GM23338 (cell line): ENCODE measurements around the gene SLC51B. TPM values are rescaled to one million over a fixed set of nuclear protein-coding genes. Genes with fewer than 3 reads are reported as not detected.
A peak's percentile ranks its signal among the peaks of the same experiment; 100 is the strongest.

ENCODE experiments used
- ATAC-seq: fragments of 200-7000 bp; cut with Tn5 transposase; 3 replicates; pipeline ENCODE4 v1.9.1; 2020
- DNase-seq: peaks from one replicate; pipeline ENCODE4 v3.0.0-alpha.2; 2015; ENCODE audit warnings: low spot score
- H2AFZ ChIP-seq: fragments of 200-600 bp; sonication (generic); 2 replicates; pipeline ENCODE4 v1.8.0; 2016; ENCODE audit warnings: antibody characterized with exemption, mild to moderate bottlenecking, moderate library complexity
- H3F3A ChIP-seq: fragments of 200-600 bp; sonication (generic); replicated peaks from 2 replicates; pipeline ENCODE4 v1.8.0; 2017; ENCODE audit warnings: antibody characterized with exemption, mixed run types, low read depth
- H3K27ac ChIP-seq: fragments of 200-600 bp; sonication (generic); 2 replicates; pipeline ENCODE4 v1.6.1; 2016; ENCODE audit warnings: low read depth
- H3K27me3 ChIP-seq: fragments of 200-600 bp; sonication (generic); 2 replicates; pipeline ENCODE4 v1.8.0; 2016; ENCODE audit warnings: mild to moderate bottlenecking, mixed run types, moderate library complexity; ENCODE audit not compliant: insufficient read depth
- H3K36me3 ChIP-seq: fragments of 200-600 bp; sonication (generic); 2 replicates; pipeline ENCODE4 v1.8.0; 2016; ENCODE audit warnings: mild to moderate bottlenecking; ENCODE audit not compliant: insufficient read depth
- H3K4me1 ChIP-seq: fragments of 200-600 bp; sonication (generic); 2 replicates; pipeline ENCODE4 v1.8.0; 2016; ENCODE audit warnings: mild to moderate bottlenecking, moderate library complexity; ENCODE audit not compliant: insufficient read depth
- H3K4me2 ChIP-seq: fragments of 200-600 bp; sonication (generic); 2 replicates; pipeline ENCODE4 v1.7.1; 2017; ENCODE audit warnings: mixed run types
- H3K4me3 ChIP-seq: fragments of 200-600 bp; sonication (generic); 2 replicates; pipeline ENCODE4 v1.6.1; 2016; ENCODE audit warnings: mixed run types
- H3K79me2 ChIP-seq: fragments of 200-600 bp; sonication (generic); replicated peaks from 2 replicates; pipeline ENCODE4 v1.8.0; 2017; ENCODE audit warnings: mild to moderate bottlenecking; ENCODE audit not compliant: insufficient read depth
- H3K9me2 ChIP-seq: fragments of 200-600 bp; sonication (generic); 2 replicates; pipeline ENCODE4 v1.8.0; 2017; ENCODE audit not compliant: insufficient read depth
- H4K20me1 ChIP-seq: fragments of 200-600 bp; sonication (generic); replicated peaks from 2 replicates; pipeline ENCODE4 v1.8.0; 2017; ENCODE audit warnings: mild to moderate bottlenecking; ENCODE audit not compliant: insufficient read depth
- H3K27ac Mint-ChIP-seq: 2 replicates; pipeline ENCODE4 v1.8.0; 2020; ENCODE audit warnings: inconsistent platforms, mild to moderate bottlenecking, moderate library complexity, mixed read lengths
- H3K27me3 Mint-ChIP-seq: 3 replicates; pipeline ENCODE4 v1.8.0; 2022; ENCODE audit warnings: low read depth, mild to moderate bottlenecking, moderate library complexity, mixed read lengths, inconsistent platforms; ENCODE audit not compliant: insufficient read depth, poor library complexity
- H3K36me3 Mint-ChIP-seq: 3 replicates; pipeline ENCODE4 v1.8.0; 2021; ENCODE audit warnings: low read depth, mild to moderate bottlenecking, inconsistent platforms, moderate library complexity, mixed read lengths
- H3K4me1 Mint-ChIP-seq: 3 replicates; pipeline ENCODE4 v1.8.0; 2020; ENCODE audit warnings: mild to moderate bottlenecking, inconsistent platforms, mixed read lengths
- H3K4me3 Mint-ChIP-seq: 3 replicates; pipeline ENCODE4 v1.8.0; 2021; ENCODE audit warnings: moderate library complexity, mild to moderate bottlenecking, inconsistent platforms, mixed read lengths
- H3K9me3 Mint-ChIP-seq: 3 replicates; pipeline ENCODE4 v1.8.0; 2020; ENCODE audit warnings: moderate library complexity, mild to moderate bottlenecking, inconsistent platforms, mixed read lengths
- CTCF ChIP-seq, 2 experiments: fragments of 200-600 bp in 1 of 2; sonication (generic) in 1 of 2; conservative IDR thresholded peaks; 2 replicates each; pipeline versions ENCODE4 v1.5.1 to v1.6.1; 2016 to 2017; ENCODE audit warnings: antibody characterized with exemption in 2 of 2, low read depth in 2 of 2, mild to moderate bottlenecking in 2 of 2, moderate library complexity in 1 of 2
- ETS1 ChIP-seq: IDR thresholded peaks from 2 replicates; pipeline ENCODE4 v1.6.1; 2016; ENCODE audit warnings: antibody characterized with exemption
- EZH2 ChIP-seq: fragments of 200-600 bp; sonication (generic); IDR thresholded peaks from one replicate; pipeline ENCODE4 v1.8.0; 2017; ENCODE audit warnings: antibody characterized with exemption, mild to moderate bottlenecking, low read depth; ENCODE audit not compliant: unreplicated experiment
- EZH2phosphoT487 ChIP-seq: fragments of 200-600 bp; sonication (generic); IDR thresholded peaks from one replicate; pipeline ENCODE4 v1.8.1; 2018; ENCODE audit warnings: antibody characterized with exemption; ENCODE audit not compliant: unreplicated experiment
- JUNB ChIP-seq: IDR thresholded peaks from one replicate; pipeline ENCODE4 v1.6.1; 2016; ENCODE audit warnings: antibody characterized with exemption; ENCODE audit not compliant: unreplicated experiment
- NANOG ChIP-seq: IDR thresholded peaks from 2 replicates; pipeline ENCODE4 v1.6.1; 2016; ENCODE audit warnings: antibody characterized with exemption, borderline replicate concordance
- POLR2AphosphoS5 ChIP-seq: IDR thresholded peaks from 2 replicates; pipeline ENCODE4 v1.6.1; 2016; ENCODE audit warnings: antibody characterized with exemption, low read depth
- REST ChIP-seq: IDR thresholded peaks from one replicate; pipeline ENCODE4 v1.6.1; 2018; ENCODE audit warnings: antibody characterized with exemption; ENCODE audit not compliant: unreplicated experiment
- STAT1 ChIP-seq: IDR thresholded peaks from one replicate; pipeline ENCODE4 v1.6.1; 2016; ENCODE audit warnings: antibody characterized with exemption; ENCODE audit not compliant: unreplicated experiment
- ZNF114 ChIP-seq: fragments of 250-450 bp; sonication (Bioruptor Pico); IDR thresholded peaks from 2 replicates; pipeline ENCODE4 v1.5.0; 2020; ENCODE audit warnings: mild to moderate bottlenecking, moderate library complexity
- ZNF331 ChIP-seq: fragments of 250-450 bp; sonication (Bioruptor Pico); IDR thresholded peaks from 2 replicates; pipeline ENCODE4 v1.5.0; 2020; ENCODE audit warnings: low read depth, mild to moderate bottlenecking, moderate library complexity
- ZNF462 ChIP-seq: fragments of 250-450 bp; sonication (Bioruptor Pico); IDR thresholded peaks from 2 replicates; pipeline ENCODE4 v1.5.0; 2020; ENCODE audit warnings: mild to moderate bottlenecking, moderate library complexity
- polyA plus RNA-seq: library from polyadenylated mRNA; unstranded; fragments of >200 nt; fragmentation: Nextera tagmentation; extraction: Ambion mirVana; gene quantifications from 2 replicates; pipeline ENCODE4 v1.2.1, GENCODE V29; 2016
- total RNA-seq: library from RNA; depleted of rRNA; stranded (reverse); fragments of >200 nt; shearing (Covaris generic); gene quantifications from 2 replicates; pipeline ENCODE4 v1.2.3, GENCODE V29; 2014

SLC51B gene
- total and polyA plus RNA-seq, 2 experiments from 2014 or later, result not detected

- TF ChIP-seq ZNF462 (CRISPR knock-in tag) (no peak), EZH2 (no peak), ZNF114 (CRISPR knock-in tag) (no peak), POLR2AphosphoS5 (no peak), ZNF331 (no peak), NANOG (no peak), EZH2phosphoT487 (no peak)
Measured at GRCh38 chr15:65081270-65081669, 36.1 kb downstream of the SLC51B start (continued).

- DNase-seq (no peak), ATAC-seq (no peak)
- no peak overlapping the region for H3K4me3 ChIP-seq
- no peaks in the 10 kb centered on the region for H3K9me2 ChIP-seq
- H3K4me2 ChIP-seq, result 0 out of 2 replicates have a peak overlapping the region, but pooled peaks have one; percentile 75
- H3K36me3 ChIP-seq, result no peaks in the 10 kb centered on the region
- H3K79me2 ChIP-seq, result no peaks in the 10 kb centered on the region
- 0 out of 2 replicates have a peak, but pooled peaks cover 3% of the 10 kb centered on the region for H3K27me3 ChIP-seq
- H4K20me1 ChIP-seq, result no peaks in the 10 kb centered on the region
- H3K27ac ChIP-seq, result no peak overlapping the region
- Mint-ChIP-seq H3K9me3 (peaks cover 3% of the 10 kb centered on the region; the same call in 1 of the 3 replicates), H3K27ac (no peak overlapping the region), H3K36me3 (no peaks in the 10 kb centered on the region; the same call in 2 of the 3 replicates), H3K27me3 (peaks cover 19% of the 10 kb centered on the region), H3K4me3 (no peak overlapping the region), H3K4me1 (peaks cover 61% of the 10 kb centered on the region)
- peaks cover 47% of the 10 kb centered on the region for H3K4me1 ChIP-seq
- H3F3A ChIP-seq, result peaks cover 29% of the 10 kb centered on the region
- H2AFZ ChIP-seq, result peak overlapping the region; percentile 66; the same call in 1 of the 2 replicates
- TF ChIP-seq JUNB, result no peak
- no peak for TF ChIP-seq REST
- TF ChIP-seq POLR2AphosphoS5, result no peak
- no peak for TF ChIP-seq EZH2phosphoT487
- no peak for TF ChIP-seq ETS1
- TF ChIP-seq CTCF (conservative IDR thresholded peaks at IDR 0.05; ENCODE audit: low read depth in 2 of 2), result no peak
- TF ChIP-seq STAT1, result no peak
- TF ChIP-seq NANOG, result no peak
Measured at GRCh38 chr15:65081758-65082157, 36.6 kb downstream of the SLC51B start.
